SIG-M5 (cell line): ENCODE results near the gene SUB1.
"Not testable (repeated sequence)": the region's sequence is repeated elsewhere in the genome, so short reads cannot be mapped to it uniquely, and the experiment has no call there.

Source experiments
- DNase-seq: peaks from one replicate; lab custom pipeline; 2025; lab: John Stamatoyannopoulos, UW

Gene SUB1

GRCh38 chr5:32585446-32586275 is at the start of gene SUB1:
Gene SUB1 (plus strand): TSS chr5:32585557. CDS start chr5:32588513, 2,956 bp downstream.
- DNase-seq = peak; percentile 50

- DNase-seq = no peak
These were observed 49.1 kb upstream of the SUB1 start for GRCh38 chr5:32536246-32536645.

- peak; percentile 63 for DNase-seq
These were observed 47.8 kb upstream of the SUB1 start for GRCh38 chr5:32537437-32538029.

- DNase-seq = peak; percentile 13
These were observed 47.3 kb upstream of the SUB1 start for GRCh38 chr5:32538031-32538547.

GRCh38 chr5:32539981-32540845 is 45.1 kb upstream of the SUB1 start:
- peak; percentile 85 for DNase-seq

- DNase-seq = no peak
These were observed 44.1 kb upstream of the SUB1 start for GRCh38 chr5:32541241-32541640.

GRCh38 chr5:32542216-32543059 is 42.9 kb upstream of the SUB1 start:
- peak; percentile 72 for DNase-seq

GRCh38 chr5:32543291-32543690 is 42.1 kb upstream of the SUB1 start:
- DNase-seq = no peak

- no peak for DNase-seq
These were observed 40.1 kb upstream of the SUB1 start for GRCh38 chr5:32545102-32545800.

GRCh38 chr5:32551194-32551593 is 34.2 kb upstream of the SUB1 start:
- no peak for DNase-seq

- no peak for DNase-seq
These were observed 33.5 kb upstream of the SUB1 start for GRCh38 chr5:32551865-32552264.

GRCh38 chr5:32552491-32552890 is 32.9 kb upstream of the SUB1 start:
- not testable (repeated sequence) for DNase-seq

GRCh38 chr5:32552936-32553335 is 32.4 kb upstream of the SUB1 start:
- DNase-seq = no peak

GRCh38 chr5:32554181-32554780 is 31.1 kb upstream of the SUB1 start:
- DNase-seq = not testable (repeated sequence)

- DNase-seq = not testable (repeated sequence)
These were observed 28.8 kb upstream of the SUB1 start for GRCh38 chr5:32556543-32556942.

- no peak for DNase-seq
These were observed 25.9 kb upstream of the SUB1 start for GRCh38 chr5:32559411-32559810.

GRCh38 chr5:32559921-32560320 is 25.4 kb upstream of the SUB1 start:
- DNase-seq = no peak

GRCh38 chr5:32562056-32562455 is 23.3 kb upstream of the SUB1 start:
- no peak for DNase-seq

- no peak for DNase-seq
These were observed 22.5 kb upstream of the SUB1 start for GRCh38 chr5:32562843-32563242.

GRCh38 chr5:32563614-32564013 is 21.7 kb upstream of the SUB1 start:
- DNase-seq = no peak
